Islet of Langerhans (tissue), 1 donor: ENCODE data around the gene UGT3A2.

Experiments used
- FAIRE-seq: peaks from one replicate; lab custom pipeline; 2011; peaks lifted over from hg19 to GRCh38; lab: Jason Lieb, UNC

The UGT3A2 gene

GRCh38 chr5:36006163-36006562 lies 60.5 kb downstream of the UGT3A2 start:
- no peak for FAIRE-seq

- FAIRE-seq, result no peak
Measured at GRCh38 chr5:36001032-36001431, 65.7 kb downstream of the UGT3A2 start.

GRCh38 chr5:35999547-35999946 lies 67.1 kb downstream of the UGT3A2 start:
- FAIRE-seq, result no peak

GRCh38 chr5:35996076-35996475 lies 70.6 kb downstream of the UGT3A2 start:
- FAIRE-seq, result no peak

- no peak for FAIRE-seq
Measured at GRCh38 chr5:35990941-35991611, 75.6 kb downstream of the UGT3A2 start, which contains the start of gene UGT3A1. TSS of gene UGT3A1 (minus strand) at chr5:35991390. CDS start at chr5:35991240, 150 bp downstream.

- FAIRE-seq, result no peak
Measured at GRCh38 chr5:35990520-35990919, 76.2 kb downstream of the UGT3A2 start.

- no peak for FAIRE-seq
Measured at GRCh38 chr5:35988529-35988928, 78.2 kb downstream of the UGT3A2 start.

- no peak for FAIRE-seq
Measured at GRCh38 chr5:35987776-35988175, 78.9 kb downstream of the UGT3A2 start.
